Measurements from ENCODE around the gene OR52N2. TPM values are rescaled to one million over a fixed set of nuclear protein-coding genes. Genes with fewer than 3 reads are reported as not detected.

Gene OR52N2
- total RNA-seq, 2 donors from 2014 or later, result not detected

- no peak for DNase-seq
- intact Hi-C loops (cut with DNase I), result no loop called here
- no peak for ATAC-seq
Measured at GRCh38 chr11:5865826-5866225, 57.1 kb downstream of the OR52N2 start.

Other genes starting within 250 kb of the OR52N2 start
- gene OR52B6, start 228.0 kb upstream of the OR52N2 start, total RNA-seq, result not detected
- 1 to 10 TPM; 1.1 to 1.2 TPM for gene TRIM6, start 212.3 kb upstream of the OR52N2 start, total RNA-seq
- gene TRIM34, start 183.9 kb upstream of the OR52N2 start, total RNA-seq, result 1 to 10 TPM; 2.3 to 3.4 TPM
- 10 to 100 TPM; 14.2 to 14.8 TPM for gene TRIM5, start 123.8 kb upstream of the OR52N2 start, total RNA-seq
- 10 to 100 TPM; 29.6 to 33.7 TPM for gene TRIM22, start 119.1 kb upstream of the OR52N2 start, total RNA-seq
- gene OR56B1, start 72.5 kb upstream of the OR52N2 start, total RNA-seq, result not detected
- gene OR52N4, start 54.7 kb upstream of the OR52N2 start, total RNA-seq, result not detected
- not detected for gene OR52N5, start 25.6 kb upstream of the OR52N2 start, total RNA-seq
- not detected for gene OR52N1, start 17.7 kb upstream of the OR52N2 start, total RNA-seq
- not detected for gene OR52E6, start 33.0 kb downstream of the OR52N2 start, total RNA-seq
- not detected for gene OR52E8, start 48.8 kb downstream of the OR52N2 start, total RNA-seq
- not detected for gene OR52E4, start 71.7 kb downstream of the OR52N2 start, total RNA-seq
- not detected for gene OR52E5, start 84.3 kb downstream of the OR52N2 start, total RNA-seq
- gene OR56A3, start 133.3 kb downstream of the OR52N2 start, total RNA-seq, result not detected
- gene OR56A5, start 159.6 kb downstream of the OR52N2 start, total RNA-seq, result not detected
- gene OR52L1, start 178.1 kb downstream of the OR52N2 start, total RNA-seq, result not detected
- gene OR56A4, start 198.0 kb downstream of the OR52N2 start, total RNA-seq, result not detected
- not detected for gene OR56A1, start 221.8 kb downstream of the OR52N2 start, total RNA-seq

Measured in left cardiac atrium (tissue), 4 donors.